ENCODE results near the gene AKAP9. TPM values are rescaled to one million over a fixed set of nuclear protein-coding genes. Genes with fewer than 3 reads are reported as not detected.
A peak's percentile ranks its signal among the peaks of the same experiment; 100 is the strongest.

Gene AKAP9
- total and polyA plus RNA-seq, 9 of the 15 experiments (the other 6 are each of a cell fraction or from before 2014, with no cell fraction given), result 25.5 to 80.9 (median 46.3) TPM

DNA sequence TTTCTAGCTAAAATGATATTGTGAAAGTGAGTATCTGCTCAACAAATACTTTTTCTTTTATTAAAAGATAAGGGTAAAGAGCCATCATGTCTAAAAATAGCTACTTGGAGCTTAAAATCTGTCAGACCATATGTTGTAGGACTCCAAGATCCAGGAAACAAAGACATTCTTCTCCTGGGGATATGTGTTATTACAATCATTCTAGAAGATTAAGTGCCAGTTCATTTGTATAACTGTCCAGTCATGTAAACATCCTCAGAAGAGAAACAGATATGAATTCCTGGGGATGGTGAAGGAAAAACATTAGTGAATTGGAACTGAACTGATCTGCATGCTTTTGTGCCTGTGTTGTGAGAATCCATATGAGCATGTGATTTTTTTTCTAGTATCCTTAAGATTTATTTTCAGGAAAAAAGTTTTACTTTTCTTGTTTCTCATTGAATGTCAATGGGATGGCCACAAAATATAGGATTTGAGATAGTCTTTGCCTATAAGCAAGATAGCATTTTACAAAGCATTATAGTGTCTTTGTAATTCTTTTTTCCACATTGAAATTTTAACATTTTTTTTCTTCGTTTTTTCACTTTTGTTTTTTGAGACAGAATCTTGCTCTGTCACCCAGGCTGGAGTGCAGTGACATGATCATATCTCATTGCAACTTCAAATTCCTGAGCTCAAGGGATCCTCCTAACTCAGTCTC lies 45.7 kb upstream of the AKAP9 start (continued):
- TF ChIP-seq ETV6 (IDR thresholded peaks at IDR 0.05; ENCODE audit: borderline replicate concordance in 1 of 2, low read depth in 2 of 2, low read length in 1 of 2) (no peak), ETV6 (CRISPR knock-in tag; IDR thresholded peaks at IDR 0.05; ENCODE audit: borderline replicate concordance) (no peak), ARID1B (IDR thresholded peaks at IDR 0.05) (peak; percentile 83), SRSF7 (optimal IDR thresholded peaks at IDR 0.05; ENCODE audit: low read depth, low read length) (no peak), ZNF699 (CRISPR knock-in tag; IDR thresholded peaks at IDR 0.05; ENCODE audit: insufficient replicate concordance) (no peak), MCM3 (IDR thresholded peaks at IDR 0.05) (no peak), RB1 (IDR thresholded peaks at IDR 0.05; ENCODE audit: low read depth) (no peak), ZNF589 (CRISPR knock-in tag; IDR thresholded peaks at IDR 0.05; ENCODE audit: low read depth) (0 out of 2 replicates have a peak, but pooled peaks have one; percentile 35), ZNF197 (CRISPR knock-in tag; IDR thresholded peaks at IDR 0.05; ENCODE audit: low read depth) (no peak), CBX1 (IDR thresholded peaks at IDR 0.05; ENCODE audit: low read depth) (no peak), JUND (IDR thresholded peaks at IDR 0.05; ENCODE audit: borderline replicate concordance, low read depth, low read length) (no peak), JUND (tag; IDR thresholded peaks at IDR 0.05; ENCODE audit: borderline replicate concordance, low read depth, low read length) (0 out of 3 replicates have a peak, but pooled peaks have one; percentile 3), ZNF263 (CRISPR knock-in tag; IDR thresholded peaks at IDR 0.05; ENCODE audit: borderline replicate concordance) (no peak), BDP1 (IDR thresholded peaks at IDR 0.05; ENCODE audit: insufficient read depth, insufficient read length) (no peak), SMARCC2 (IDR thresholded peaks at IDR 0.05; ENCODE audit: low read depth) (peak; percentile 69; the same call in 1 of the 2 replicates), SLC30A9 (CRISPR knock-in tag; IDR thresholded peaks at IDR 0.05) (no peak), ZBTB7A (IDR thresholded peaks at IDR 0.05; ENCODE audit: borderline replicate concordance, control insufficient read depth, low read depth, low read length) (no peak)
- TF ChIP-seq, protein P1, sequence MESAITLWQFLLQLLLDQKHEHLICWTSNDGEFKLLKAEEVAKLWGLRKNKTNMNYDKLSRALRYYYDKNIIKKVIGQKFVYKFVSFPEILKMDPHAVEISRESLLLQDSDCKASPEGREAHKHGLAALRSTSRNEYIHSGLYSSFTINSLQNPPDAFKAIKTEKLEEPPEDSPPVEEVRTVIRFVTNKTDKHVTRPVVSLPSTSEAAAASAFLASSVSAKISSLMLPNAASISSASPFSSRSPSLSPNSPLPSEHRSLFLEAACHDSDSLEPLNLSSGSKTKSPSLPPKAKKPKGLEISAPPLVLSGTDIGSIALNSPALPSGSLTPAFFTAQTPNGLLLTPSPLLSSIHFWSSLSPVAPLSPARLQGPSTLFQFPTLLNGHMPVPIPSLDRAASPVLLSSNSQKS (CRISPR knock-in tag; IDR thresholded peaks at IDR 0.05), result no peak
- TF ChIP-seq, protein P2, sequence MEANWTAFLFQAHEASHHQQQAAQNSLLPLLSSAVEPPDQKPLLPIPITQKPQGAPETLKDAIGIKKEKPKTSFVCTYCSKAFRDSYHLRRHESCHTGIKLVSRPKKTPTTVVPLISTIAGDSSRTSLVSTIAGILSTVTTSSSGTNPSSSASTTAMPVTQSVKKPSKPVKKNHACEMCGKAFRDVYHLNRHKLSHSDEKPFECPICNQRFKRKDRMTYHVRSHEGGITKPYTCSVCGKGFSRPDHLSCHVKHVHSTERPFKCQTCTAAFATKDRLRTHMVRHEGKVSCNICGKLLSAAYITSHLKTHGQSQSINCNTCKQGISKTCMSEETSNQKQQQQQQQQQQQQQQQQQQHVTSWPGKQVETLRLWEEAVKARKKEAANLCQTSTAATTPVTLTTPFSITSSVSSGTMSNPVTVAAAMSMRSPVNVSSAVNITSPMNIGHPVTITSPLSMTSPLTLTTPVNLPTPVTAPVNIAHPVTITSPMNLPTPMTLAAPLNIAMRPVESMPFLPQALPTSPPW (CRISPR knock-in tag; IDR thresholded peaks at IDR 0.05), result no peak
- TF ChIP-seq, protein P3, sequence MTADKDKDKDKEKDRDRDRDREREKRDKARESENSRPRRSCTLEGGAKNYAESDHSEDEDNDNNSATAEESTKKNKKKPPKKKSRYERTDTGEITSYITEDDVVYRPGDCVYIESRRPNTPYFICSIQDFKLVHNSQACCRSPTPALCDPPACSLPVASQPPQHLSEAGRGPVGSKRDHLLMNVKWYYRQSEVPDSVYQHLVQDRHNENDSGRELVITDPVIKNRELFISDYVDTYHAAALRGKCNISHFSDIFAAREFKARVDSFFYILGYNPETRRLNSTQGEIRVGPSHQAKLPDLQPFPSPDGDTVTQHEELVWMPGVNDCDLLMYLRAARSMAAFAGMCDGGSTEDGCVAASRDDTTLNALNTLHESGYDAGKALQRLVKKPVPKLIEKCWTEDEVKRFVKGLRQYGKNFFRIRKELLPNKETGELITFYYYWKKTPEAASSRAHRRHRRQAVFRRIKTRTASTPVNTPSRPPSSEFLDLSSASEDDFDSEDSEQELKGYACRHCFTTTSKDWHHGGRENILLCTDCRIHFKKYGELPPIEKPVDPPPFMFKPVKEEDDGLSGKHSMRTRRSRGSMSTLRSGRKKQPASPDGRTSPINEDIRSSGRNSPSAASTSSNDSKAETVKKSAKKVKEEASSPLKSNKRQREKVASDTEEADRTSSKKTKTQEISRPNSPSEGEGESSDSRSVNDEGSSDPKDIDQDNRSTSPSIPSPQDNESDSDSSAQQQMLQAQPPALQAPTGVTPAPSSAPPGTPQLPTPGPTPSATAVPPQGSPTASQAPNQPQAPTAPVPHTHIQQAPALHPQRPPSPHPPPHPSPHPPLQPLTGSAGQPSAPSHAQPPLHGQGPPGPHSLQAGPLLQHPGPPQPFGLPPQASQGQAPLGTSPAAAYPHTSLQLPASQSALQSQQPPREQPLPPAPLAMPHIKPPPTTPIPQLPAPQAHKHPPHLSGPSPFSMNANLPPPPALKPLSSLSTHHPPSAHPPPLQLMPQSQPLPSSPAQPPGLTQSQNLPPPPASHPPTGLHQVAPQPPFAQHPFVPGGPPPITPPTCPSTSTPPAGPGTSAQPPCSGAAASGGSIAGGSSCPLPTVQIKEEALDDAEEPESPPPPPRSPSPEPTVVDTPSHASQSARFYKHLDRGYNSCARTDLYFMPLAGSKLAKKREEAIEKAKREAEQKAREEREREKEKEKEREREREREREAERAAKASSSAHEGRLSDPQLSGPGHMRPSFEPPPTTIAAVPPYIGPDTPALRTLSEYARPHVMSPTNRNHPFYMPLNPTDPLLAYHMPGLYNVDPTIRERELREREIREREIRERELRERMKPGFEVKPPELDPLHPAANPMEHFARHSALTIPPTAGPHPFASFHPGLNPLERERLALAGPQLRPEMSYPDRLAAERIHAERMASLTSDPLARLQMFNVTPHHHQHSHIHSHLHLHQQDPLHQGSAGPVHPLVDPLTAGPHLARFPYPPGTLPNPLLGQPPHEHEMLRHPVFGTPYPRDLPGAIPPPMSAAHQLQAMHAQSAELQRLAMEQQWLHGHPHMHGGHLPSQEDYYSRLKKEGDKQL (CRISPR knock-in tag; IDR thresholded peaks at IDR 0.05; ENCODE audit: borderline replicate concordance), result no peak
